ENCODE data around the gene PASK. TPM values are rescaled to one million over a fixed set of nuclear protein-coding genes. Genes with fewer than 3 reads are reported as not detected.

The PASK gene
- total and polyA plus RNA-seq, 8 donors, result 0.58 to 56.7 (median 5.9) TPM

GRCh38 chr2:241068942-241069810 lies 80.1 kb downstream of the PASK start:
- Histone ChIP-seq H3K36me3 (peaks cover 1 to 94% (median 83%) of the 10 kb centered on the region in 4 donors), H3K4me1 (peaks cover 0 to 4% (median 1%) of the 10 kb centered on the region in 4 donors), H3K27me3 (peaks cover 0 to 7% (median 0%) of the 10 kb centered on the region in 3 donors), H3K4me3 (no peak overlapping the region), H3K27ac (no peak overlapping the region), H3K9me3 (no peaks in the 10 kb centered on the region)
- intact Hi-C loops (cut with DNase I; ENCODE audit: low total_unique reads), result no loop called here
- TF ChIP-seq EP300 (IDR thresholded peaks at IDR 0.05) (no peak), POLR2A (IDR thresholded peaks at IDR 0.05) (no peak), POLR2AphosphoS5 (IDR thresholded peaks at IDR 0.05) (no peak), CTCF (IDR thresholded peaks at IDR 0.05) (no peak)
- 89 to 93% (median 90%) methylated on average over 18 to 28 of the region's 28 CpGs for WGBS, 5 donors
- DNase-seq, result no peak

DNA sequence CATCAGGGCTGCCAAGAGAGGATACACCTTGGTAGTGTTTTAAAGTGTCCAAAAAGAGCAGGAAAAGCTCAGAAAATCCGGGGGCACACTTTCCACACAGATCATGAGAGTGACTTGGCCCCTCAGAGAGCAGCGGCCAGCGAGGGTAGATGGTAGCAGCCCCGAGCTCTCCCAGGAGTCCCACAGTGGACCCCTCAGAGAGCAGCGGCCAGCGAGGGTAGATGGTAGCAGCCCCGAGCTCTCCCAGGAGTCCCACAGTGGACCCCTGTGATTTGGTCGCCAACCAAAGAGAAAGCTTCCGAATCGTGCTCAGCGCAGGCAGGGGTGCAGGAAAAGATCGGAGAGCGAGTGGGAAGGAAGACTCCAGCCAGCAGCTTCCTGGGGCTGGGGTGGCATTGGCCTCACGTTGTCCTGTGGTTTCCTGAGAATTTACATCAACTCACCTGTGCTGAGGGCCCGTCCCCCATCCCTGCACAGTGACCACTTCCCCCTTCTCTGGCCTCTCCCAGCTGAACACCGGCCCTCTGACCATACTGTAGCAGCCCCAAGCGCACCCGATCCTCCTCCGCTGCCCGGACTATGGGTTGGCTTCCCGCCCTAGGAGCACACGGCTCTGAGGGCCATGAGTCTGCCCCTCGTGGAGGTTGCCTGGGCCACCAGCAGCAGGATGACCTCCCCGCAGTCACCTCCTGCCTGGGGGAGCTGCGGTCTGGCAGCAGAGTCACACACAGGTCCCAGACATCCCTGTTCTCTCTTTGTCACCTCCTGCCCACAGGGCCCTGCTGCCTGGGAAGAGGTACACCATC lies 80.9 kb downstream of the PASK start:
- Histone ChIP-seq H3K9me3 (no peaks in the 10 kb centered on the region), H3K27me3 (peaks cover 0 to 15% (median 0%) of the 10 kb centered on the region in 3 donors), H3K36me3 (peaks cover 0 to 86% (median 74%) of the 10 kb centered on the region in 4 donors), H3K4me1 (peaks cover 0 to 13% (median 9%) of the 10 kb centered on the region in 4 donors), H3K4me3 (no peak overlapping the region), H3K27ac (no peak overlapping the region)
- DNase-seq, result no peak
- no peak for TF ChIP-seq CTCF (IDR thresholded peaks at IDR 0.05)
- no peak for TF ChIP-seq EP300 (IDR thresholded peaks at IDR 0.05)
- TF ChIP-seq POLR2AphosphoS5 (IDR thresholded peaks at IDR 0.05), result no peak
- no peak for TF ChIP-seq POLR2A (IDR thresholded peaks at IDR 0.05)
- intact Hi-C loops (cut with DNase I; ENCODE audit: low total_unique reads), result no loop called here
- WGBS, 5 donors, result 85 to 87% (median 86%) methylated on average over 24 to 25 of the region's 25 CpGs

GRCh38 chr2:241067501-241068135 lies 81.7 kb downstream of the PASK start:
- Histone ChIP-seq H3K4me1 (peaks cover 0 to 17% (median 14%) of the 10 kb centered on the region in 4 donors), H3K36me3 (peaks cover 0 to 79% (median 67%) of the 10 kb centered on the region in 4 donors), H3K27me3 (peaks cover 0 to 22% (median 0%) of the 10 kb centered on the region in 3 donors), H3K27ac (no peak overlapping the region), H3K9me3 (no peaks in the 10 kb centered on the region), H3K4me3 (no peak overlapping the region)
- intact Hi-C loops (cut with DNase I; ENCODE audit: low total_unique reads), result no loop called here
- DNase-seq, result no peak
- TF ChIP-seq CTCF (IDR thresholded peaks at IDR 0.05) (no peak), EP300 (IDR thresholded peaks at IDR 0.05) (no peak), POLR2A (IDR thresholded peaks at IDR 0.05) (no peak), POLR2AphosphoS5 (IDR thresholded peaks at IDR 0.05) (no peak)
- 86 to 95% (median 91%) methylated on average over 21 of the region's 21 CpGs for WGBS, 5 donors

GRCh38 chr2:241066893-241067341 lies 82.4 kb downstream of the PASK start:
- peak in 1 of 2 donors; percentile 45 for DNase-seq
- Histone ChIP-seq H3K27ac (no peak overlapping the region), H3K4me1 (peaks cover 0 to 17% (median 14%) of the 10 kb centered on the region in 4 donors), H3K9me3 (no peaks in the 10 kb centered on the region), H3K36me3 (peaks cover 0 to 72% (median 60%) of the 10 kb centered on the region in 4 donors), H3K27me3 (peaks cover 0 to 26% (median 0%) of the 10 kb centered on the region in 3 donors), H3K4me3 (no peak overlapping the region)
- no peak for TF ChIP-seq EP300 (IDR thresholded peaks at IDR 0.05)
- no peak for TF ChIP-seq CTCF (IDR thresholded peaks at IDR 0.05)
- no peak for TF ChIP-seq POLR2AphosphoS5 (IDR thresholded peaks at IDR 0.05)
- no peak for TF ChIP-seq POLR2A (IDR thresholded peaks at IDR 0.05)
- WGBS, 5 donors, result 72 to 84% (median 78%) methylated on average over 10 to 15 of the region's 15 CpGs
- intact Hi-C loops (cut with DNase I; ENCODE audit: low total_unique reads), result no loop called here
